ENCODE measurements around the gene LSM4.

LSM4 gene

DNA sequence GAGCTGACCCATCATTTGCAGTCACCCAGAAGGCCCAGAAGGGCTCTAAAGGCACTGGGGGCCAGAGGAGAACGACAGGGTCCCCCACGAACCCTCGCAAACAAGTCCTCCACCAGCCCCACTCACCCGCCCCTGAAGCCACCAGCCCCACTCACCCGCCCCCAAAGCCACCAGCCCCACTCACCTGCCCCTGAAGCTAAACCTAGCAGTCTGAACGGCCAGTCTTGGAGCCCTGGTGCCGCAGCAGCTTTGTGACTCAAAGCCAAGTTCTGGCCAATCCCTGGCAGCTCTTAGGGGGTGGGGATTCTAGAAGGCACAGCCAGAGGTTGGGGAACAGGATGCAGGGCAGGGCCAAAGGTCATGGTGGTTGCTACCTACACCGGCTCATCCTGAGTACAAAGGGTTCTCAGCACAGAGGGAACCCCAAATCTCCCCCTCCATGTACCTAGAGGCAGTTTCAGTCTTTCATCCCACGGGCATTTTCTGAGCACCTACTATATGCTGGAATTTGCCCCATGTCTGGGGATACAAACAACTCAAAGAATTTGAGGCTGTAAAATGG lies 48.6 kb downstream of the LSM4 start, which contains the start of gene IQCN:
TSS of gene IQCN (minus strand) at position 234 of the 562 bp plus-strand sequence. CDS start 4,974 bp downstream, outside the sequence.
- peak; percentile 20 to 74 (median 53) for DNase-seq

DNA sequence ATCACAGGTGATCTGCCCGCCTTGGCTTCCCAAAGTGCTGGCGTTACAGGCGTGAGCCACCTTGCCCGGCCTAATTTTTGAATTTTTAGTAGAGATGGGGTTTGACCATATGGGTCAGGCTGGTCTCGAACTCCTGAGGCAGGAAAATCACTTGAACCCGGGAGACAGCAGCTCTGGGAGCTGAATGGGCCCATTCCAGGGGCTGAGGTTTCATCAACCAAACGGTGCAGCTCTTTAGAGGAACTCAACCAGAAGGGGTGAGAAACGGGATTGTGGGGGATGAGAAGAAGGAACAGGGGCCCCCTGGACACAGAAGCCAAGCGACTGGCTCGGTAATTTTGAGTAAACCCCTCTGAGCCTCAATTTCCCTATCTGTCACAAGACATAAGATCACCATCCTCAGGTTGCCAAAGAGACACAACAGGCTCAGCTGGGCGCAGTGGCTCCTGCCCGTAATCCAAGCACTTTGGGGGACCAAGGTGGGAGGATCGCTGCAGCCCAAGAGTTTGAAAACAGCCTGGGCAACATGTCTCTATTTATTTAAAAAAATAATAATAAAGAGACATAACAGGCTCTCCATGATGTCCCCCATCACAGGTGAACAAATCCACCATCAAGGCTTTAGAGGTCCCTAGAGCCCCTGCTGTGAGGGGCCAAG lies 49.2 kb downstream of the LSM4 start:
- DNase-seq = peak in 1 of 6 experiments; percentile 51

DNA sequence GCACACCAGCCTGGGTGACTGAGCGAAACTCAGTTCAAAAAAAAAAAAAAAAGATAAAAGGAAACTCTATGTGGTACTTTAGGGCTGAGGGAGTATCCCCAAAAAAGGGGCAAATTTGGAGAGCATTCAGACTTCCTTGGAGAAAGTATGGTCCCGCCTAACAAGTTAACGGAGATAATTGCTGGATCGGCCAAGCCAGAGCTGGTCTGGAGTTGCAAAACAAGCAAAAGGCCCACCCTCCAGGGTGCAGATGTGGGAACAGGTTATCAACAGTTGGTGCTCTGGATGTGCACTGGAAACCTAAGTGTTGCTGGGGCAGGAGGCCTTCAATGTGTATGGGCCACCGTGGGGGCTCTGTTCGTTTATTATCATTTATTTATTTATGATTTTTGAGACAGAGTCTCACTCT lies 51.4 kb downstream of the LSM4 start:
- peak in 1 of 6 experiments; percentile 22 for DNase-seq

DNA sequence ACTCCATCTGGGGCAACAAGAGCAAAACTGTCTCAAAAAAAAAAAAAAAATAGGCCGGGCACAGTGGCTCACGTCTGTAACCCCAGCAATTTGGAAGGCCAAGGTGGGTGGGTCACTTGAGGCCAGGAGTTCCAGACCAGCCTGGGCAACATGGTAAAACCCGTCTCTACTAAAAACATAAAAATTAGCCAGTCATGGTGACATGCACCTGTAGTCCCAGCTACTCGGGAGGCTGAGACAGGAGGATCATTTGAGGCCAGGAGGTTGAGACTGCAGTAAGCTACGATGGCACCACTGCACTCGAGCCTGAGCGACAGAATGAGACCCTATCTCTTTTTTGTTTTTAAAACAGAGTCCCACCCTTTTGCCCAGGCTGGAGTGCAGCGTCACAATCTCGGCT lies 52.5 kb downstream of the LSM4 start:
- no peak for DNase-seq

DNA sequence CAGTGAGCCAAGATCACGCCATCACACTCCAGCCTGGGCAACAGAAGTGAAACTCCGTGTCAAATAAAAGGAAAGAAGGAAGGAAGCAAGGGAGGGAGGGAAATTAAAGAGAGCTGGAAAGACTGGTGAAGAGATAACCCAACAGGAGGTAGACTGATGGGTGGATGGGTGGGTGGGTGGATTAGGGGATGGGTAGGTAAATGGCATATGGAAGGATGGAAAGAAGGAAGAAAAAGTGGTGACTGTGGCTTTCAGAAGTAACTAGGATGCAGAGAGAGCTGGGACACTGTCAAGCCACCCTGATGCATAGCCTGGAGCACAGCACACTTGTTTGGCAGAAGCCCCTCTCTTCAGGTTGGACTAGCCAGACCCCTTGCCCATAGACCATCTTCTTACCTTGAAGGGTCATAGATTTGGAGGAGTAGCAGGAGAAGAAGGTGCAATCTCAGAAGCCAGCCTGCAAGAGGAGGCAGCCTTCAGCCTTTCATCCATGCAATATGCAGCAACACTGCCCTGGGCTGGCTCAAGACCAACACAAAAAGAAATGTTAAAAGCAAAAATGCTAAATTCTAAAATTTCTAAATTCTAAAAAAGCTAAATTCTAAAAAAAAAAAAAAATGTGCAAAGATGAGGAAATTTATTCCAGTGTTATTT lies 53.7 kb downstream of the LSM4 start:
- no peak for DNase-seq

DNA sequence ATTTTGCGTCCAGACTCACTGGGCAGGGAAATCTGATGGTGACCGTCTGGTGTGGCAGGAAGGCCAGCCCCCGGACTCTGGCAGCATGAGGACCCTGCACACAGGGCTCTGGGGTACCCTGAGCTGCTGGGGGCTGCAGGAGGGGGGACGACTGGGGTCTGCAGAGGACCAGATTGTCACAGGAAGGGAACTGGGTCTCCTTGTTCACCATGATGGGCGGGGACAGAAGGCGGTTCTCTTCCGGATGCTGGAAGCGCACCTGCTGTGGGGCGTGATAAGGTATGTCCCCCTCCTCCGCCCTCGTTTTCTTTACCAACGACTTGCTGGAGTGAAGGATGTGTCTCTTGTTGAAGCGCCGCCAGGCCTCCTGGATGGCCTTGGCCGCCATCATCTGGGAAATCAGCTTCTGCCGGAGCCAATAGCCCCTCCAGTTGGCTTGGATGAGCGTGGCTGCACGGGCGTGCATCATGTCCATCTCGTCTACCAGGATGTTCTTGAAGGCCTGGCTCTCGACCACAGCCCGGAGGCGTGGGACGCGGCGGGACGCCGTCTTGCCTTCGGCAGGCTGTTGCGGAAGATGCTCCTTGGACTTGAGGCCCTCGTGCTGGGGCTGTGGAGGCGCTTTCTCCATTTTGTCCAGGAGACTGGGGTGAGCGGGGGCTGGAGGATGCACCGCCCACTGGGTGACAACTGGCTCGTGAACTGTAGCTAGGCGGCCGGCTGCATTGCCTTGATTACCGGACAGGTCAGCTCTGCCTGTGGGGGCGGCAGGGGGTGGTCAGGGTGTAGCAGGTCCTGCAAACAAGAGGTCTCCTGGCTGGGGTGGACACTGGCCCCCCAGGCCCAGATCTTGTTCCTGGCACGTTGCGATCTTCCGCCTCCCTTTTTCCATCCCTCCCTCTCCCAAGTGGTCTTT lies 55.8 kb downstream of the LSM4 start:
- DNase-seq = no peak

DNA sequence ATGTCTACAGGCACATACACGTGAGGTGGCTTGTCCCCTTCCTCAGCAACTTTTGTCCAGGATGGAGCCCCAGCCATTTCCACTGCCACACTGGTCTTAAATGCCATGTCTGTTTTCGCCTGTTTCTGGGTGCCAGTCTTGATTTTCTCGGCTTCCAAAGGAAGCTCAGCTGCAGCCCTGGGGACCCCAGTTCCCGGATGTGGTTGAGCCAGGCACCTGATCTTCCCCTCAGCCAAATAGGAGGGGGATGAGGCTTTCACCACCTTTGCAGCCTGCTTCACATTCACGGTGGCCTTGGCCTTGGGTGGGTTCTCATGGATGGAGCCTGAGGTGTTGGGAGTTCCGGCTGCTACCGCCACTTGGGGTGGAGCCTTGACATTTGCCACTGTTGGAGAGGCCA lies 57.3 kb downstream of the LSM4 start:
- DNase-seq = no peak

DNA sequence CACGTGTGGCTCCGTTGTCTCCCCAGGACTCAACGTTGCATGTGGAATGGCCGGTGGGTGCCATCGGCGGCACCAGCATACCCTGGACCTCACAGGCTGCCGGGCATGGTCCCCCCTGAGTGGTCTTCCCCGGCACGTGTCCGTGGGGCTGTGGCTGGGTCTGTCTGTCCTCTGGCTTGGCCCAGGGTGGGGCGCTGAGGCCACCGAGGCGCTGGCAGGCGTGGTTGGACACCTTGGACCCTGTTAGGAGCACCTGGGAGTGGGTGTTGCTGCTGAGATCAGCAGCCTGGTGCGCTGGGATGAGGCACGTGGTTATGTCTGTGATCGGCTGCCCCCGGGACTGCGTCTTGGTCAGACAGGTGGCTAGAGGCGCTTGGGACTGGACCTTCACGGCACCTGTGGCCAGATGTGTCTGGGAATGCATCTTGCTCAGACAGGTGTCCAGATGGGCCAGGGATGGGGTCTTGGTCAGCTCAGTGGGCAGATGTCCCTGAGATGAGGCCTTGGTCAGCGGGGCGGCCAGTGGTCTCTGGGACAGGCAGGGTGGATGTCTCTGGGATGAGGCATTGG lies 57.8 kb downstream of the LSM4 start:
- no peak for DNase-seq

DNA sequence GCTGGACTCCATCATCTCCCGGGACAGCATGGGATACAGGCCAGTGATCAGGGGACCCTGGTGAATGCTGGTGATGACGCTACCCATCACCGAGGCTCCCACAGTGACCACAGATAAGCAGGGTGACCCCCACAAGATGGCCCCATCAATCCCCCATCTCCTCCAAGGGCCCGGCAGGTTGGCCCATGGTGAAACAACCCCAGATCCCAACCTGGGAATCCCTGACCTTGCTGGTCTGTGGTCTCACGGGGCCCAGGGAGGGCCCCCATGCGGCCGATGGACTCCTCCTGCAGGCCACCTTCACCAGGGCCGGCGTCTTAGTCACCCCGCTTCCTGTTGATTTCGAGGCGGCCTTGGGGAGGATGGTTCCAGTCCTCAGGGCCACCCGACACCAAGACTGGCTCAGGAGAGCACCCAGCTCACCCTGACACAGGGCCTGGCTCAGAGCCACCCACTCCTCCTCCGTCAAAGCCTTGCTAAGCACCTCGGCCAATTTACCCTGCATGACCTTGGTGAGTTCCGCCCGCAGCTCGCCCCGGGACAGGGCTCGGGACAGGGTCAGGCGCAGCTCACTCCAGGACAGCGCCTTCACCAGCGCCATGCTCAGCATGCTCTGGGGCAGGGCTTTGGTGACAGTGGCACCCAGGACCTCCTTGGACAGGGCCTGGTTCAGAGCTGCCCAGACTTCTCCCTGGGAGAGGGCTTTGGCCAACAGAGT lies 58.6 kb downstream of the LSM4 start:
- DNase-seq = no peak

DNA sequence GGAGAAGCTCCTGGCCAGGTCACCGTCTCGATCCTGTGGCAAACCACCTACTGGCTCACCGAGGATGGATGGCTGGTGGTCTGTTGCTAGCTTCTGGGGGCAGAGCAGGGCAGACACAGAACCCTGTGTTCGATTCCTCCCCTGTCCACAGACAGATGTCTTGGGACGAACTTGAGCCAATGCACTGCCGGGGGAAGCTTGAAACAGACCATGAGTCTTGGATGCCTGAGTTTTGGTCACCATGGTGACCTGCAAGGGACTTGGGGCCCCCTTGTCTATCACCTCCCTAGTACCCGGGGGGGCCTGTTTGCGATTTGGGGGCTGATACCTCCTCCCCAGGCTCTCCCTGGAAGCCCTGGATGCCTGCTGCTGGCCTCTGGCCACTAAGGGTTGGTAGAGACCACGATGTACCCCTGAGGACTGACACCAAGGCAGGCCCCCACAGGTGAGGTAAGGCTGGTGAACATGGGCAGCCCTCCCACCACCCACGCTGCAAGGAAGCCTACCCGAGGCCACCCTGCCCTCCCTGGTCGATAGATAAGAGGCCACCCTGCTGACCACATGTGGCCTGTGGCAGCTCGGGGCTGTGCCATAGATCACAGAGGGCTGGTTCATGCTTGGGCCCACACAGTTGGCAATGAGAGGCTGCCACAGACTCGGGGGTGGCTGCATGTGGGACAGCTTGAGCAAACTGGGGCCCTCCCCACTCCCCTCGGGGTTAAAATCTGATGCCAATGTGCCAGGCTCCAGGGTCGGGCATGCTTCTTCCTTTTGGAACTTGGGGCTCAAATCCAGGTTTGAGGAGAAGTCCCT lies 59.3 kb downstream of the LSM4 start:
- no peak for DNase-seq

DNA sequence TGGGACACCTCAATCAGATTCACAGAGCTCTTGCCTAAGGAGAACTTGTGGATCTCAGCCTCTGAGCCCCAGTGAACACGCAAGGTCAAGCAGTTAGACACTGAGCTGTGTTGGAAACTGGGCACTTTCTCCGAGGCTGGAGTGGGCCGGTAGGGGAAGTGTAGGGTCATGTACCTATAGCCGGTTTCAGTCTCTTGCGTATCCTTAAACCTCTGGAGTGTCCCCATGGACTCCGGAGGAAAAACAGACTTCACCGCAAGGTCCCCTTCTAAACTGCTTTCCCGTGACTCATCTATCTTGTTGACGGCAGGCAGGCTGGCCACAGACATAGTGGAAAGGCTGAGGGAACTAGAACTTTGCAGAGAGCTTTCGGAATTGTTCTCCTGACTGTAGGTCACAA lies 60.0 kb downstream of the LSM4 start:
- DNase-seq = no peak

DNA sequence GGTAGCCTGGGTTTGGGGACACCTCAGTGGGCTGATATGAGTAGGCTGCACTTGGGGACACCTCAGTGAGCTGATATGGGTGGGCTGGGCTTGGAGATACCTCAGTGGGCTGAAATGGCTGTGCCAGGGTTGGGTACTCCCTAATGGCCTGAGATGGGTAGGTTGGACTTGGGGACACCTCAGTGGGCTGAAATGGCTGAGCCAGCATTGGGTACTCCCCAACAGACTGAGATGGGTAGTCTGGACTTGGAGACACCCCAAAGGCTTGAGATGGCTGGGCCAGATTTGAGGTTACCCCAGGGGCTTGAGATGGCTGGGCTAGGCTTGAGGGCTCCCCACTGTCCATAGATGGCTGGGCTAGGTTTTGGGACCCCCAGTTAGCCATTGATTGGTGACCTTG lies 60.7 kb downstream of the LSM4 start:
- no peak for DNase-seq

DNA sequence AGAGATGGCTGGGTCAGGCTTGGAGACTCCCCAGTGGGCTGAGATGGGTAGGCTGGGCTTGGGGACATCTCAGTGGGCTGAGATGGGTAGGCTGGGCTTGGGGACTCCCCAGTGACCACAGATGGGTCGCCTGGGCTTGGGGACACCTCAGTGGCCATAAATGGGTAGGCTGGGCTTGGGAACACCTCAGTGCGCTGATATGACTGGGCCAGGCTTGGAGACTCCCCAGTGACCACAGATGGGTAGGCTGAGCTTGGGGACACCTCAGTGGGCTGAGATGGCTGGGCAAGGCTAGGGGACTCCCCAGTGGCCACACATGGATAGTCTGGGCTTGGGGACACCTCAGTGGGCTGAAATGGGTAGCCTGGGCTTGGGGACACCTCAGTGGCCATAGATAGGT lies 61.4 kb downstream of the LSM4 start:
- DNase-seq = no peak

DNA sequence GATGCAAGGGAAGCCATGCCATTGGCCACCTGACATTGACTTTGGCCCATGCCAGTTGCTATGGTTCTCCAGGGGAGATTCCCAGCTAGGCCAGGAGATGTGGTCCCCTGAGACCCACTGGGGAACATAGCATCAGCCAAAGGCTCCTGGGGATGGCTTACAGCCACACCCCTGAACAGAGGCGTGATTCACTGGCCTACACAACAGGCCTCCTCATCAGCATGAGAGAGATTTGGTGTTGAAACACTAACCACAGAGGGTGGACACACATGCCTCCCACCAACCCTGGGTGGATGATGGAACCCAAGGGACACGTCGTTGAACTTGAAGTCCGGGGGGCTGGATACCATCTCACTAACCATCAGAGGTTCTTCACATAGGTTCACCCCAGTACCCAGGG lies 63.0 kb downstream of the LSM4 start:
- DNase-seq = no peak

DNA sequence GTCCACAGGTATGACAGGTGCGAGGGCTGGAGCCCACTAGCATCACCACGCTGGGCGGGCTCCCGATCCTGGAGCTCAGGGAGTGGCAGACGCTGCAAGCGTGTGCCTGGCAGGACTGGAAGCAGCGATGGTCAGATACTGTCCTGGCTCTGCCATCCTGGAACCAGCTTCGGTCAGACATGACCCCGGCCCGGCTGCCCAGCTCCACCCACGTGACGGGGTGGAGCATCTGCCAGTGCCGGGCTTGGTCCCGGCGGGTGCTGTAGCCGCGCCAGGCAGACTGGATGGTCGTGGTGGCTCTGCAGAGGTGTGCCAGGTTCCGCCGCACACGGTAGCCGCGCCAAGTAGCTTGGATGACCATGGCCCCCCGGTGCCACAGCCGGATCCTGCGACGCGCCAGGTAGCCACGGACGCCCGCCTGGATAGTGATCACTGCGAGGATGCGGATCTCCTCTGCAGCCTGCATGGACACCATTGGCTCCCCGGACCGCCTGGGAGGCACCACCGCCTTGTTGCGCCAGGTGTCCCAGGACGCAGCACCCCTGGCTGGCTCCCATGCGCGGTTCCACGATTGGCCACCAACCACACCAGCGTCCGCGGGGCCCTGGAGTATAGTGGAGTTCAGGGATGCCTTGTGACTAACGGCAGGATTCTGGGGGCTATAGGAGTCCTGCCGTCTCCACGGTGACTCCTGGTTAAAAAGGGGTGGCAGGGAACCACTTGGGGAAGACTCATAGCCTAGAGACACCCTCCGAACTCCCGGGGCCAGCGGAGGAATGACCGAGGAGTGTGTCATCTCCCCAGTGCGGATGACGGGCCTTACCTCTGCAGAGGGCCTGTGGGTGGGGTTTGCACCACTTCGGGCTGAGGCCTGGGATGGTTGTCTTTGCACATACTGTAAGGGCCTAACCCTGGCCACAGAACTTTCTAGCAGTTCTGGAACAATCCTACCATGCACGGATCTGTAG lies 65.1 kb downstream of the LSM4 start:
- DNase-seq = no peak
